GM10847 (cell line): ENCODE data around the gene APPL1.

Source experiments
- POLR2A ChIP-seq: IDR thresholded peaks from 2 replicates; pipeline ENCODE4 v1.6.1; 2011; ENCODE audit not compliant: insufficient read length; ENCODE audit errors: extremely low read depth

Gene APPL1, protein sequence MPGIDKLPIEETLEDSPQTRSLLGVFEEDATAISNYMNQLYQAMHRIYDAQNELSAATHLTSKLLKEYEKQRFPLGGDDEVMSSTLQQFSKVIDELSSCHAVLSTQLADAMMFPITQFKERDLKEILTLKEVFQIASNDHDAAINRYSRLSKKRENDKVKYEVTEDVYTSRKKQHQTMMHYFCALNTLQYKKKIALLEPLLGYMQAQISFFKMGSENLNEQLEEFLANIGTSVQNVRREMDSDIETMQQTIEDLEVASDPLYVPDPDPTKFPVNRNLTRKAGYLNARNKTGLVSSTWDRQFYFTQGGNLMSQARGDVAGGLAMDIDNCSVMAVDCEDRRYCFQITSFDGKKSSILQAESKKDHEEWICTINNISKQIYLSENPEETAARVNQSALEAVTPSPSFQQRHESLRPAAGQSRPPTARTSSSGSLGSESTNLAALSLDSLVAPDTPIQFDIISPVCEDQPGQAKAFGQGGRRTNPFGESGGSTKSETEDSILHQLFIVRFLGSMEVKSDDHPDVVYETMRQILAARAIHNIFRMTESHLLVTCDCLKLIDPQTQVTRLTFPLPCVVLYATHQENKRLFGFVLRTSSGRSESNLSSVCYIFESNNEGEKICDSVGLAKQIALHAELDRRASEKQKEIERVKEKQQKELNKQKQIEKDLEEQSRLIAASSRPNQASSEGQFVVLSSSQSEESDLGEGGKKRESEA

DNA sequence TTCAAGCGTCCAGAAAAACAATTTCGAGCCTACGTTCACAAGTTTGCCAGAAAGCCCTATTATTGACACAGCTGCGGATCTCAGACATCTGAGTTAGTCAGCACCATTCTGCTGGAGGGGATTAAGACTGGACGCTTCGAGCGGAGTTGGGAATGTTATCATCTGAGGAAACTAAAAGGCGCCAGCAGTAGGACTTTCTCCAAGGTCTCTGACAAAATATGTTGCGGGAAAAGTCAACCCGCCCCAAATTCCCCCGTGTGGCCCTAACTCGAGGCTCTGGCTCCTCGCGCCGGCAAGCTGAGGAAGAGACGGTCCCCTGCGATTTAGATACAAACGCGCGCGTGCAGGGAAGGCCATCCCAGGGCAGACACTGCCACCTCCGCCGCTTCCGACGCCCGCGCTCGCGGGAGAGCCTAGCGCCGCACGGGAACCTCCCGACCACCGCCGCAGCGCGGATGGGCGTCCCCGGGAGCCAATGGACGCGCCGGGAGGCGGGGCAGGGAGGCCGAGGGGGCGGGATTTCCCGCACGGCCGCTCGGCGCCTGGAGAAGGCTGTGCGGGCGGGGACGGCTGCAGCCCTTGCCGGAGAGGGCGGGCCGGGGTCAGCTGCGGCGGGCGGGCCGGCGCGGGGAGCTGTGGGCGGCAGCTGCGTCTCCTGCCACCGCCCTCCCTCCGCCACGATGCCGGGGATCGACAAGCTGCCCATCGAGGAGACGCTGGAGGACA, at the start of gene APPL1:
APPL1 (plus strand) TSS at position 526 of the 726 bp plus-strand sequence; CDS start at position 681, 155 bp downstream.
- TF ChIP-seq POLR2A = peak; percentile 71

DNA sequence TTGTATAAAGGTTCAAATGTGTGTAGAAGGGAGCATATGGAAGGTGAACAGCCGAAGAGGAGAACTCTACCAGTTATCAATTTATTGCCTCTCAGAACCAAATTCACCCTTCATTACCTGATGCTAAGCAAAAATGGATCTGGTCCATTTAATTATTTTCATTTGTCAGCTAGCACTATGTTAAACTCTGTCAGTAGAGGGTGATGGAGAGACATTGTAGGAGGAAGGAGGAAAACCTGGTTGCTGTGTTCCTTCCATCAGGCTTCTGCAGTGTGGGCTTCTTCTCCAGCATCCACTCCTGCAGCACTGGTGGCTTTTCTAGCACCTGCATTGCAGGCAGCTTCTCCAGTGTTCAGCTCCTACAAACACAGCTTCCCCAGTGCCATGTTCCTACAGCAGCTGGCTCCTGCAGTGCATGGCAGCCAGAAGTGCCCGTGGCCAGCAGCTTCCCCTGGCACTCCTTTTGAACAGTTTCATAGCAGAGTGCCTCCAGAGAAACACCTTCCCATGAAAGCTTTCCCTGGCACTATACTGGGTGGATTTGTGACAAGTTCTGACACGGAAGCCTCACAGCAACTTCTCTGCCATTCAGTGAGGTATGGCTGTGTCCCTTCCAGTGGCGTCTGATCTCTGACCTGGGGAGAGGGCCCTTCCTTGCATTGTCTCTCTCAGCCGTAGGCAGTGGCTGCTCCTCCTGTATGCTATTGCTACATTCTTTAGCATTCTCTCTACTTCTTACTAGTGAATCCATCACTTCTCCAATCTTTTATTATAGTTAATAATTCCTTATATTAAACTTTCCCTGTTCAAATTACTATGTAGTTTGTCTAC, 47.7 kb upstream of the APPL1 start:
- TF ChIP-seq POLR2A = no peak

DNA sequence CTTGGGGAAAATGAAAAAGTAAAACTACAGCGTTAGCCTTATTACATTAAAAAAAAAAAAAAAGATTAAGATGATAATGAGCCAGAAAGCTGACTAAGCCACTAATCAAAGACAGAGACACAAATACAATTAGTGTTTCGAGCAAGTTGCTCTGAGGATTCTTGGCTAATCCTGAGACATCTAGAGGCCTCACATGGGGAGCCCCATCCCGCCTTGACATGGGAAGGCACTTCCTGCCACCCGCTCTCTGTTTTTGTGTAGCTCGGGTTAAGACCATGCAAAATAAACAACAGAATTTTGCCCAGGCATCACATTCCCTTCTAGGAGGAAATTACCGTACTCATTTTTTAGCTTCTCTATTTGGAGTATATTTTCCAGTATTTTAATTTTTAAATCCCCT, 43.0 kb upstream of the APPL1 start:
- TF ChIP-seq POLR2A = no peak

DNA sequence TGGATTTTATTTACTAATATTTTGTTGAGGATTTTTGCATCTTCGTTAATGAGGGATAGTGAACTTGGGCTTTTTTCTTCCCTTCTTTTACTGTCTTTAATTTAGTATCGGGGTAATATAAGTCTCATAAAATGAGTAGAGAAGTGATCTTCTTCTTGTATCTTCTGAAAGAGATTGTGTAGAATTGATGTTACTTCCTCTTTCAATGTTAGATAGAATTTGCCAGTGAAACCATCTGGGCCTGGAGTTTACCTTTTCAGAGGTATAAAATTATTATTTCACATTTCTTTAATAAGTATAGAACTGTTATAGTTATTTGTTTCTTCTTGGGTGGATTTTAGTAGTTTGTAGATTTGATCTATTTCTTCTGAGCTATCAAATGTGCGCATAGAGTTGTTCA, 35.5 kb upstream of the APPL1 start:
- TF ChIP-seq POLR2A = no peak

DNA sequence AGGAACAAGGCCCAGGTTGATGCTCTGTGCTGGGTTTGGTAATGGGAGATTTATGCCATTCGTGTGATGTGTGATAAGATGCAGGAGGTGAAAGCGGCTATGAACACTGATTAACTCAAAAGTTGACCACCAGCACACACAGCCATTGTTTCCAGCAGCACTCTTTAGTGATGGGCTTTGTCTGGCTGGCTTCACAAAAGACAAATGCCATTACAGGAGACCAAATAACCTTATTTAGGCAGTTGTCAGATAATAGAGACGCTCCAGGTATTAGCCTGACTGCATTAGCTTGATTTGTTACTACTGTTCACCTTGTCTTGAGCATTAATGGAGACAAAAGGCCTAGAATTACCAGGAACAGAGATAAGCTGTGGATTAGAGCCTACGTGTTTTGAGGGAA, 32.9 kb upstream of the APPL1 start:
- no peak for TF ChIP-seq POLR2A

DNA sequence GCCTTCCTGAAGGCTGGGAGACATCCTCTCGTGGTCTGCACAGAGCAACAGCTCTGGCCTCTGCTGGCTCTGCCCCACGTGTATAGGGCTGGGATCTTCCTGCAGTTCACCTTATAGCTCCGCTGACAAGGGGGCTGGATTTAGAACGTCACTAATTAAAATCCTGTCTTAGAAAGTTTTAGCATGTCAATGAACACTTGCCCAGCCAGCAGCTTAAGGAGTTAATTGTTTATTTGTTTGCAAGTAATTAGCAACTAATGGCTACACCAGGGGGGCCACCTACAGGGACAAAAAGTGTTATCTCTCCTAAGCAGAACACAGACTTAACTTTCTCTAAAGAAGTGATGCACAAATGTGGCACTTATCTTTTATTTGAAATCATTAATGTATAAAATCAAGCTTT, 27.6 kb upstream of the APPL1 start, which contains the start of gene HESX1:
HESX1 (minus strand) TSS at position 84 of the 403 bp plus-strand sequence; CDS start at position 24, 60 bp downstream.
- TF ChIP-seq POLR2A = no peak

DNA sequence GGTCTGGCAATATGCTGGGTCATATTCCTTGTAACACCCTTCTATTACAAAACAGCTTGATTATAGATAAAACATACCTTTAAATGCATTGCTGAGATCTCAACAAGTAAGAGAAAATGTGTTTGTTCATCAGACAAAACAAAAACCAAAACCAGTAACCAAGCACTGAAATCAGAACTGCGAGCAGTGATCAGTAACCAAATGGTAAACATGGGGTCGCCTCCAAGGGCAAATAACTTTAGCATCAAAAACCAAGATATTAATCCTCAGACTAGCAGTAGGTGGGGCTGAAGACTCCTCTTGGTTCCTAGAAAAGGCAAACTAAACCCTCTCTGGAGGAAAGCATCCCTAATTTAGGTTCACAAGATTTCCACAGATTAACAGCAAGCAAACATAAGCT, 21.1 kb upstream of the APPL1 start:
- no peak for TF ChIP-seq POLR2A

DNA sequence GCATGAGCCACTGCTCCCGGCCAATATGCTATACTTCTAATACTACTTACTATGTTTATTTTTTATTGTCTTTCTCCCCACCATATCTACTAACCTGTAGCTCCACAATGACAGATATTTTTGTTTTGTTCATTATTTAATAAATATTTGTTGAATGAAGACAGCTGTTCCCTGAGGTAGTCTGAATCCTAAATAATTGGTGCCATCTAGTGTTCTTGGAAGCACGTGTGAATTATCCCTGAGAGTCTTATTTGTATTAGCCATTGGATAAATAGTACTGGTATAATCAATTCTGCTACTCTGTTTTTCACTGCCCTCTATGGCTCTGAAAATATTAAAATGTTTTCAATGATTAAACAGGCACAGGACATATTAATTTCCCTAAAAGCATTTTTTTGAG, 5.6 kb upstream of the APPL1 start:
- TF ChIP-seq POLR2A = no peak

DNA sequence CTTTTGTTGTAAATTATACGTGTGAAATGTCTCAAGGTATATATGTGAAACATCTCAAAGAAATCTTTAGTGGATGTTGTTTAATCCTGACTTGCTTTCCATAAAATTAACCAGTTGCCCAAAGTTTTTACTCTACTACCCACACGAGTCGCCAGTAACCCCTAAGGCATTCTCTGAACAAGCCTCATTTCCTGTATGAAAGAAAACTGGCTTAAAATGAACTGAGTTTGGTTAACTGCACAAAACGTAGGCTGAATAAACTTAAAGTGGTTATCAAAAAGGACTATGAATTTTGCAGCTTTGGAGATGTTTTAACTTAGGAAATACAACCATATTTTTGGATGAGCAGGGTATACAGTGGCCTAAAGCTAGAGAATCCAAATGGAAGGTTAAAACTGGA, 2.7 kb upstream of the APPL1 start:
- TF ChIP-seq POLR2A = no peak

DNA sequence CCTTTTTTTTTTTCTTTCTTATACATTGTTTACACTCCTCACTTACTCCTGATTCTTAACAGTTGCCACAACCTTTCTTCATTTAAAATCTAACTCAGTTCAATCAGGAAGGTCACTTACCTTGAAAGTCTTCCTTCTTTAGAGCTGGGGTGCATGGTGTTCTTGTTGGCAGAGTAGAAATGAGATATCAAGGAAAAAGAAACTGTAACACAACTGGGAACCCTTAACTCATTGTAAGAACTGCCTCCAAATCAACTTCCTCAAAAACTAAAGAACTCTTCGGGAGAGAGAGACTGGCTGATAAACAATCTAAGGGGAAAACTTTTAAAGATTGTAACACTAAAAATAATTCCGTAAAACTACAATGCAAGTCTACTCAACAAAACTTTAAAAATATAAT, 1.4 kb upstream of the APPL1 start:
- TF ChIP-seq POLR2A = no peak

DNA sequence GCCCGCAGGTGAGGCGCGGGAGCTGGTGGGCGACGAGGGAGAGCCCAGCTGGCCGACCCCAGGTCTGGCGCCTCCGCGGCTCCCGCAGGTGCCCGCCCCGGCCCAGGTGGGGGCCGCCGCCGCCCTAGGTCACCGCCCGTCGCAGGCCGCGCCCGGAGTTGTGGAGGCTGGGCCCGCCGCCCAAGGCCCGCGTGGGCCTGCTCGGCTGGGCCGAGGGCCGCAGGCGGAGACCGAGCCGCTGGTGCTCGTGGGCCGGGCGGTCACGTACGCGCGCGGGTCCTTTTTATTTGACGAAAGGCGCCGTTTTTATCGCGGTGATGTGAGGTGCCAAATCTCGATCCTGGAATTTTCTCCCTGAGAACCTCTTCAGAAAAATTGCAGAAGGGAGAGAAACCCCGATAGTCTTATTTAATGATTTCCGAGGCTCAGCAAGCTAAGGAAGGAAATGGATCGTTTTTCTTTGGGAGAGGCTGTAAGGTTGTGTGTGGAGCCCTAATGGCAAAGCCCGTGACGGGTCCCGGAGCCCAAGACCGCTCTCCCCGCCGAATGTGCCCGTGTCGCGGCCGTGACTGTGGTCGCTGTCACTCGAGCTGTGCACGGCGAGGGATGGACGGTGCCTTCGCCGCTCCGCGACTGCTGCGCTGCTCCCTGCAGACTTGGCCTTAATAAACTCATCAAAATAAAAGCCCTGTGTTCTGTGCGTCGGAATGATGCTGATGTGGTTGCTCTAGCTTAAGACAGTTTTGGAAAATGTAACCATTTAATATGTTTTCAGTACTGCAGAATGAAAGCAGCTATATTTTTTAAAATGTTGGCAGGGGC, 612 bp downstream of the APPL1 start:
- no peak for TF ChIP-seq POLR2A

DNA sequence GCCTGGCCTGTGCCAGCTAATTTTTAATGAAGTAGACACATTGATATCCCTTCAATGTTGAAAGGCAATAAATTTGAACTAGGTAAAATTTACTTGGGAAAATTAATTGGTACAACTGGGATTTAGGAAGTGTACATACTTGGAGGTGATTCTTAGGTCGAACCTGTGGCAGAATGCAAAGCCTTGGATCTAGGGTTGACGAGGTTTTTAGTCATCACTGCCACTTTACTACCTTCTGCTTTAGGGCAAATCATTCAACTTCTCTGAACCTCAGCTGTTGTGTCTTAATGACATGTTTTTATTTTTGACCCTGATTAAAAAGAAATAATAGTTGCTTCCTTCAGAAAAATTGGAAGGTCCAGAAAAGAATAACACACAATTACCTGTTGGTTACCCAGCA, 2.5 kb downstream of the APPL1 start:
- no peak for TF ChIP-seq POLR2A

DNA sequence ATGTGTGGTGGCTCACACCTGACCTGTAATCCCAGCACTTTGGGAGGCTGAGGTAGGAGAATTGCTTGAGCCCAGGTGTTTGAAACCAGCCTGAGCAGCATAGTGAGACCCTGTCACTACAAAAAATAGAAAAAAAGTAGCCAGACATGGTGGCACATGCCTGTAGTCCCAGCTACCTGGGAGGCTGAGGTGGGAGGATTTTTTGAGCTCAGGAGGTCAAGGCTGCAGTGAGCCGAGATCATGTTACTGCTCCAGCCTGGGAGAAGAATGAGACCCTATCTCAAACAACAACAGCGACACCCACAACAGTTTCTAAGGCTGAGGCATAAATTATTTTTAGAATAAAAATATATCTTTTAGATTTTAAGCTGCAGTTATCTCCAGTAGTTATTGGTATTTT, 6.3 kb downstream of the APPL1 start:
- TF ChIP-seq POLR2A = no peak

DNA sequence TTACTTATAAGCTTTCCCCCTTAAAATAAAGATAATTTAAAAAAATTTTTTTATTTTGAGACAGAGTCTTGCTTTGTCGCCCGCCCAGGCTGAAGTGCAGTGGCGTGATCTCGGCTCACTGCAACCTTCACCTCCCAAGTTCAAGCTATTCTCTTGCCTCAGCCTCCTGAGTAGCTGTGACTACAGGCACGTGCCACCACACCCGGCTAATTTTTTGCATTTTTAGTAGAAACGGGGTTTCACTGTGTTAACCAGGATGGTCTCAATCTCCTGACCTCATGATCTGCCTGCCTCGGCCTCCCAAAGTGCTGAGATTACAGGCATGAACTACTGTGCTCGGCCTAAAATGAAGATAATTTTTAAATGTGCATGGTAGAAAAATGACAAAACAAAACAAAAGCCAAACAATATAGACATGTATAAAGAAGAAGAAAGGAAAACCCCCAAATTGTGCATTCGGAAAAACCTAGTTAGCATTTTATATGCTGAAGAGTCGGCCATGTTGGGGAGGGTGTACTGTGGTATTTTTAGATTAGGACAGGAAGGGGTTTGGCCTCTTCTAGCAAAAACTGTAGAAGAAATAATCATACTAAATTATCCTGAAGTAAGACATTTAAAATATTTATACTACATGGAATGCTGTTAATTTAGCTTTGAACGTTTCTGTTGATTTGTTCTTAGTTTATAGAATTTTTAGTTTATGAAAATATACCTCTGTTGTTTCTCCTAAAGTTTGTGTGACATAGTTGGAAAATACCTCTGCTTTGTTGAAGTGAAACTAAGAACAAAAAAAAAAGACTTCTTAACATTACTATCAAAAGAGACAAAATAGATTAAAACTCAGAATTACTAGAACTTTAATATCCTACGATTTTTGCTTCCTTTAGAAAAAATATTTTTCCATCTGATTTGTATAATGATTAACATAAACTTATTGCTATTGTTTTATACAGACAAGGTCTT, 7.4 kb downstream of the APPL1 start:
- TF ChIP-seq POLR2A = no peak
